Measurements from ENCODE around the gene KLHL28. TPM values are rescaled to one million over a fixed set of nuclear protein-coding genes. Genes with fewer than 3 reads are reported as not detected.

Gene KLHL28
- total and polyA plus RNA-seq, 11 donors, result 2.1 to 13.5 (median 10.2) TPM

DNA sequence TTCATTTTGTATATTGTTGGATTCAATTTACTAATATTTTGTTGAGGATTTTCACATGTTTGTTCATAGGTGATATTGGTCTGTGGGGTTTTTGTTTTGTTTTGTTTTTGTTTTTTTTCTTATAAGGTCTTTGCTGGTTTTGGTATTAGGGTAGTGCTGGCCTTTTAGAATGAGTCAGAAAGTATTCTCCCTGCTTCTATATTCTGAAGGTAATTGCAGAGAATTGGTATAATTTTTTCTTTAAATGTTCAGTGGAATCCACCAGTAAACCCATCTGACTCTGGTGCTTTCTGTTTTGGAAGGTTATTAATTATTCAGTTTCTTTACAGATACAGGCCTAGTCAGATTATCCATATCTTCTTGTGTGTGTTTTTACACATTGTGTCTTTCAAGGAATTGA, 9.2 kb upstream of the KLHL28 start:
- ATAC-seq (no peak), DNase-seq (no peak)
- intact Hi-C loops (cut with DNase I), result loop anchor here in 1 of 10 donors (2.0 kb wide), 1 partner anchor 20 kb away; no protein-coding TSS in a partner anchor
- TF ChIP-seq POLR2A (IDR thresholded peaks at IDR 0.05), result no peak
- H3K27me3 ChIP-seq, result no peaks in the 10 kb centered on the region
- H3K27ac ChIP-seq, result no peak overlapping the region
- peaks cover 0 to 38% (median 21%) of the 10 kb centered on the region in 12 donors for H3K4me1 ChIP-seq
- H3K4me3 ChIP-seq, result no peak overlapping the region
- peaks cover 0 to 15% (median 3%) of the 10 kb centered on the region in 12 donors for H3K9me3 ChIP-seq
- peaks cover 0 to 5% (median 0%) of the 10 kb centered on the region in 9 donors for H3K36me3 ChIP-seq

DNA sequence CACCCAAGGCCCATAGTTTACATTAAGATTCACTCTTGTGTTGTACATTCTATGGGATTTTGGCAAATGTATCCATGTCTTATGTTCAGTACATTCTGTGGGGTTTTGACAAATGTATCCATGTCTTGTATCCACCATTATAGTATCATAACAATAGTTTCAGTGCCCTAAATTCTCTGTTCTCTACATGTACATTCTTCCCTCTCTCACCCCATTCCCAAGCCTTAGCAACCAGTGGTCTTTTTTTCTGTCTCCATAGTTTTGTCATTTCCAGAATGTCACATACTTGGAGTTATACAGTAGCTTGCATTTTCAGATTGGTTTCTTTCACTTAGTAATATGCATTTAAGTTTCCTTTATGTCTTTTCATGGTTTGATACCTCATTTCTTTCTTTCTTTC, 7.0 kb upstream of the KLHL28 start:
- ATAC-seq (no peak), DNase-seq (no peak)
- Histone ChIP-seq H3K4me3 (no peak overlapping the region), H3K36me3 (peaks cover 0 to 5% (median 0%) of the 10 kb centered on the region in 9 donors), H3K27me3 (no peaks in the 10 kb centered on the region), H3K27ac (no peak overlapping the region), H3K4me1 (peaks cover 4 to 59% (median 34%) of the 10 kb centered on the region in 12 donors), H3K9me3 (peaks cover 0 to 15% (median 3%) of the 10 kb centered on the region in 12 donors)
- intact Hi-C loops (cut with DNase I), result loop anchor here in 3 of 10 donors (10.0 kb wide), 5 partner anchors 54 to 166 kb away; partner anchors contain the start of genes FANCM (in 3 of the 3), FKBP3 (in 3 of the 3) and PRPF39 (in 1 of the 3)
- no peak for TF ChIP-seq POLR2A (IDR thresholded peaks at IDR 0.05)
- TF ChIP-seq, protein P1, sequence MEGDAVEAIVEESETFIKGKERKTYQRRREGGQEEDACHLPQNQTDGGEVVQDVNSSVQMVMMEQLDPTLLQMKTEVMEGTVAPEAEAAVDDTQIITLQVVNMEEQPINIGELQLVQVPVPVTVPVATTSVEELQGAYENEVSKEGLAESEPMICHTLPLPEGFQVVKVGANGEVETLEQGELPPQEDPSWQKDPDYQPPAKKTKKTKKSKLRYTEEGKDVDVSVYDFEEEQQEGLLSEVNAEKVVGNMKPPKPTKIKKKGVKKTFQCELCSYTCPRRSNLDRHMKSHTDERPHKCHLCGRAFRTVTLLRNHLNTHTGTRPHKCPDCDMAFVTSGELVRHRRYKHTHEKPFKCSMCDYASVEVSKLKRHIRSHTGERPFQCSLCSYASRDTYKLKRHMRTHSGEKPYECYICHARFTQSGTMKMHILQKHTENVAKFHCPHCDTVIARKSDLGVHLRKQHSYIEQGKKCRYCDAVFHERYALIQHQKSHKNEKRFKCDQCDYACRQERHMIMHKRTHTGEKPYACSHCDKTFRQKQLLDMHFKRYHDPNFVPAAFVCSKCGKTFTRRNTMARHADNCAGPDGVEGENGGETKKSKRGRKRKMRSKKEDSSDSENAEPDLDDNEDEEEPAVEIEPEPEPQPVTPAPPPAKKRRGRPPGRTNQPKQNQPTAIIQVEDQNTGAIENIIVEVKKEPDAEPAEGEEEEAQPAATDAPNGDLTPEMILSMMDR (IDR thresholded peaks at IDR 0.05), result no peak

DNA sequence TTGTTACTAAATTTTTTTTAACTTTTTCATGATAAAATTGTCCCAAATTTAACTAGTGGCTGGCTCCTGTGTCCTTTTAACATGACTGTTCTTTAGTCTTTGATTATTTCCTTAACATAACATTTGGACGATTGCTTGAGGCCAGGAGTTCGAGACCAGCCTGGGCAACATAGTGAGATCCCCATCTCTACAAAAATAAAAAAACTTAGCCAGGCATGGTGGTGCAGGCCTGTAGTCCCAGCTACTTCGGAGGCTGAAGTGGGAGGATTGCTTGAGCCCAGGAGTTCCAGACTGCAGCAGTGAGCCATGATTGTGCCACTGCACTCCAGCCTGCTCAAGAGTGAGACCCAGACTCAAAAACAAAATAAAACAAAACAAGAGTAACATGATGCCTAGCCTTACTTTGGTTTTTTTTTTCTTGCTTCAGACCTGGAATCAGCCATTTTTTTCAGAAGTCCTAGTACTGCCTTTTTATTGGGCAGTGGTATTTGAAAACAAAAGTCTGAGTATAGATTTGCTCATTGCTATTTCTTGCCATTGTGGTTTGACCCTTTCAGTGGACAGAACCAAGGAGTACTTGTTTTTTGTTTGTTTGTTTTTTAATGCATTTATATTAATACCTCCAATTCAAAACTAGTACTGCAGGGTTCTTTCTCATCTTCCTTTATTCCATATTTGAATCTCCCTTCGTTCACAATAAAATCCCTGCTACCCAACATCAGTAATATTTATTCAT, 5.0 kb upstream of the KLHL28 start:
- peaks cover 8 to 61% (median 36%) of the 10 kb centered on the region in 12 donors for H3K4me1 ChIP-seq

DNA sequence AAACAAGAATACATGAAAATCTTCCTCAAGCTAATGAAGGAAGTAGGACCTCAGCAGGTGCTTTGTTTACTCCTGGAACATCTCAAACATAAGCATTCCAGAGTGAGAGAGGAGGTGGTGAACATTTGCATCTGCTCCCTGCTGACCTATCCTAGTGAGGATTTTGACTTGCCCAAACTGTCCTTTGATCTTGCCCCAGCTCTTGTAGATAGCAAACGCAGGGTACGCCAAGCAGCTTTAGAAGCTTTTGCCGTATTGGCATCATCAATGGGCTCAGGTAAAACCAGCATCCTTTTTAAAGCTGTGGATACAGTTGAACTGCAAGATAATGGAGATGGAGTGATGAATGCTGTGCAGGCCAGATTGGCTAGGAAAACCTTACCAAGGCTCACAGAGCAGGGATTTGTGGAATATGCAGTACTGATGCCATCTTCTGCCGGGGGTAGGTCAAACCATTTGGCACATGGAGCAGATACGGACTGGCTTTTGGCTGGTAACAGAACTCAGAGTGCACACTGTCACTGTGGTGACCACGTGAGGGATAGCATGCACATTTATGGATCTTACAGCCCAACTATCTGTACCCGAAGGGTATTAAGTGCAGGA, 2.1 kb upstream of the KLHL28 start:
- H3K36me3 ChIP-seq, result no peaks in the 10 kb centered on the region
- H3K9me3 ChIP-seq, result no peaks in the 10 kb centered on the region
- 11 to 18% (median 13%) methylated on average over 7 of the region's 7 CpGs for WGBS, 4 donors
- TF ChIP-seq POLR2A (IDR thresholded peaks at IDR 0.05), result no peak
- no peaks in the 10 kb centered on the region for H3K27me3 ChIP-seq
- intact Hi-C loops (cut with DNase I), result loop anchor here in 9 of 10 donors (2.0 to 10.0 kb wide), 14 partner anchors 49 to 288 kb away; partner anchors contain the start of genes FANCM (in 7 of the 9), FKBP3 (in 7 of the 9), MIS18BP1 (in 2 of the 9) and PRPF39 (in 2 of the 9)
- DNase-seq, result peak in 3 of 5 donors; percentile 26 to 39 (median 32)
- H3K4me1 ChIP-seq, result peaks cover 8 to 81% (median 52%) of the 10 kb centered on the region in 12 donors
- peak overlapping the region; percentile 9 to 97 (median 78) for H3K4me3 ChIP-seq
- peak overlapping the region in 4 of 12 donors; percentile 16 to 93 (median 56) for H3K27ac ChIP-seq
- peak in 2 of 4 donors; percentile 10 to 12 for ATAC-seq

More for the DNA sequence above, 5.0 kb upstream of the KLHL28 start:
- Histone ChIP-seq H3K27ac (no peak overlapping the region), H3K36me3 (peaks cover 0 to 5% (median 0%) of the 10 kb centered on the region in 9 donors), H3K27me3 (no peaks in the 10 kb centered on the region), H3K9me3 (peaks cover 0 to 15% (median 3%) of the 10 kb centered on the region in 12 donors), H3K4me3 (peak overlapping the region in 9 of 12 donors; percentile 21 to 94 (median 76))
- ATAC-seq (no peak), DNase-seq (no peak)
- 66 to 79% (median 75%) methylated on average over 4 of the region's 4 CpGs for WGBS, 4 donors
- TF ChIP-seq POLR2A (IDR thresholded peaks at IDR 0.05), result no peak
- TF ChIP-seq, protein P1 (IDR thresholded peaks at IDR 0.05), result no peak
- intact Hi-C loops (cut with DNase I), result loop anchor here in 3 of 10 donors (10.0 kb wide), 5 partner anchors 52 to 168 kb away; partner anchors contain the start of genes FANCM (in 3 of the 3), FKBP3 (in 3 of the 3) and PRPF39 (in 1 of the 3)

Measured in heart left ventricle (tissue), 16 donors.